Muscle of leg (tissue), 11 donors: ENCODE data around the gene POC1B. TPM values are rescaled to one million over a fixed set of nuclear protein-coding genes. Genes with fewer than 3 reads are reported as not detected.

Source experiments
- DNase-seq: peaks from one replicate; pipeline ENCODE4 v3.0.0; 2013
- H3K27ac ChIP-seq: one replicate; pipeline ENCODE4 v1.5.1; 2013; ENCODE audit warnings: mild to moderate bottlenecking, low read length, control low read depth
- H3K27me3 ChIP-seq: one replicate; pipeline ENCODE4 v1.6.1; 2013; ENCODE audit warnings: low read length; ENCODE audit not compliant: control insufficient read depth, insufficient read depth
- H3K36me3 ChIP-seq: one replicate; pipeline ENCODE4 v1.6.1; 2013; ENCODE audit warnings: low read length; ENCODE audit not compliant: control insufficient read depth, insufficient read depth
- H3K4me1 ChIP-seq: one replicate; pipeline ENCODE4 v1.6.1; 2013; ENCODE audit warnings: low read length; ENCODE audit not compliant: control insufficient read depth, insufficient read depth
- H3K4me3 ChIP-seq: one replicate; pipeline ENCODE4 v1.5.1; 2013; ENCODE audit warnings: low read length, control low read depth
- H3K9me3 ChIP-seq: replicated peaks from 2 replicates; pipeline ENCODE4 v1.6.1; 2013; ENCODE audit warnings: low read depth, low read length; ENCODE audit not compliant: control insufficient read depth
- WGBS: methylation state at CpG from one replicate; pipeline ENCODE4 v1.1.5; 2013; ENCODE audit warnings: missing lambda C conversion rate; ENCODE audit not compliant: insufficient coverage; 5-methylcytosine and 5-hydroxymethylcytosine counted together
- polyA plus RNA-seq, 8 donors: library from polyadenylated mRNA; unstranded; fragments of 120-200 nt; gene quantifications; one replicate each; pipeline versions ENCODE4 v1.2.1 to v1.2.3, GENCODE V29; 2013; ENCODE audit warnings: inconsistent platforms in 1 of 8, low replicate concordance in 1 of 8; ENCODE audit not compliant: insufficient read length in 8 of 8, insufficient read depth in 1 of 8
- total RNA-seq: library from RNA; stranded (reverse); fragments of 120-200 nt; gene quantifications from one replicate; pipeline ENCODE4 v1.2.4, GENCODE V29; 2013

The POC1B gene
- total and polyA plus RNA-seq, 9 donors = 6.4 to 15.9 (median 9.9) TPM

GRCh38 chr12:89477633-89478279 is 48.1 kb downstream of the POC1B start:
- H3K4me3 ChIP-seq = no peak overlapping the region
- 94% methylated on average over 8 of the region's 8 CpGs for WGBS
- H3K4me1 ChIP-seq = no peaks in the 10 kb centered on the region
- no peaks in the 10 kb centered on the region for H3K27me3 ChIP-seq
- H3K36me3 ChIP-seq = no peaks in the 10 kb centered on the region
- no peak for DNase-seq
- no peak overlapping the region for H3K27ac ChIP-seq
- H3K9me3 ChIP-seq = no peaks in the 10 kb centered on the region

- no peaks in the 10 kb centered on the region for H3K4me1 ChIP-seq
- 67% methylated on average over 1 of the region's 4 CpGs for WGBS
- no peak for DNase-seq
- no peaks in the 10 kb centered on the region for H3K27me3 ChIP-seq
- H3K4me3 ChIP-seq = no peak overlapping the region
- no peaks in the 10 kb centered on the region for H3K9me3 ChIP-seq
- H3K36me3 ChIP-seq = no peaks in the 10 kb centered on the region
- no peak overlapping the region for H3K27ac ChIP-seq
Measured at GRCh38 chr12:89476904-89477595, 48.8 kb downstream of the POC1B start.

- no peaks in the 10 kb centered on the region for H3K9me3 ChIP-seq
- no peaks in the 10 kb centered on the region for H3K36me3 ChIP-seq
- no peak overlapping the region for H3K4me3 ChIP-seq
- no peaks in the 10 kb centered on the region for H3K27me3 ChIP-seq
- no peaks in the 10 kb centered on the region for H3K4me1 ChIP-seq
- no peak overlapping the region for H3K27ac ChIP-seq
- 92% methylated on average over 2 of the region's 3 CpGs for WGBS
- no peak for DNase-seq
Measured at GRCh38 chr12:89476232-89476631, 49.6 kb downstream of the POC1B start.

- Histone ChIP-seq H3K9me3 (no peaks in the 10 kb centered on the region), H3K27me3 (no peaks in the 10 kb centered on the region), H3K4me3 (no peak overlapping the region), H3K36me3 (no peaks in the 10 kb centered on the region), H3K27ac (no peak overlapping the region), H3K4me1 (no peaks in the 10 kb centered on the region)
- WGBS = 86% methylated on average over 1 of the region's 6 CpGs
- no peak for DNase-seq
Measured at GRCh38 chr12:89475203-89475990, 50.5 kb downstream of the POC1B start.

- H3K27me3 ChIP-seq = no peaks in the 10 kb centered on the region
Measured at GRCh38 chr12:89474615-89475014, 51.2 kb downstream of the POC1B start.

GRCh38 chr12:89472508-89472907 is 53.3 kb downstream of the POC1B start:
- H3K27me3 ChIP-seq = no peaks in the 10 kb centered on the region
- no peaks in the 10 kb centered on the region for H3K4me1 ChIP-seq
- no peaks in the 10 kb centered on the region for H3K9me3 ChIP-seq
- WGBS = no CpG with 5 or more reads among the region's 2 CpGs
- H3K4me3 ChIP-seq = no peak overlapping the region
- no peaks in the 10 kb centered on the region for H3K36me3 ChIP-seq
- no peak overlapping the region for H3K27ac ChIP-seq
- no peak for DNase-seq

More at GRCh38 chr12:89474615-89475014, 51.2 kb downstream of the POC1B start:
- no peak overlapping the region for H3K27ac ChIP-seq
- no peaks in the 10 kb centered on the region for H3K36me3 ChIP-seq
- no peak for DNase-seq
- no peaks in the 10 kb centered on the region for H3K9me3 ChIP-seq
- H3K4me3 ChIP-seq = no peak overlapping the region
- WGBS = no CpG with 5 or more reads among the region's 1 CpG
- H3K4me1 ChIP-seq = no peaks in the 10 kb centered on the region

GRCh38 chr12:89470741-89471509 is 54.9 kb downstream of the POC1B start:
- peak; percentile 56 for DNase-seq
- Histone ChIP-seq H3K27me3 (no peaks in the 10 kb centered on the region), H3K4me3 (no peak overlapping the region), H3K9me3 (no peaks in the 10 kb centered on the region), H3K36me3 (no peaks in the 10 kb centered on the region), H3K27ac (no peak overlapping the region), H3K4me1 (no peaks in the 10 kb centered on the region)
- 86% methylated on average over 1 of the region's 3 CpGs for WGBS

- Histone ChIP-seq H3K36me3 (no peaks in the 10 kb centered on the region), H3K4me1 (no peaks in the 10 kb centered on the region), H3K27me3 (no peaks in the 10 kb centered on the region), H3K4me3 (no peak overlapping the region), H3K27ac (no peak overlapping the region), H3K9me3 (no peaks in the 10 kb centered on the region)
- no CpG with 5 or more reads among the region's 3 CpGs for WGBS
- no peak for DNase-seq
Measured at GRCh38 chr12:89469361-89469760, 56.5 kb downstream of the POC1B start.

GRCh38 chr12:89468648-89469326 is 57.1 kb downstream of the POC1B start:
- Histone ChIP-seq H3K36me3 (no peaks in the 10 kb centered on the region), H3K27ac (no peak overlapping the region), H3K27me3 (no peaks in the 10 kb centered on the region), H3K4me3 (no peak overlapping the region), H3K9me3 (no peaks in the 10 kb centered on the region), H3K4me1 (no peaks in the 10 kb centered on the region)
- DNase-seq = no peak
- no CpG with 5 or more reads among the region's 4 CpGs for WGBS
